AG04449 (cell line): Measurements from ENCODE around the gene AXIN1.

ENCODE experiments used
- CTCF ChIA-PET: fragments of 350-600 bp; formaldehyde crosslinking; extraction: SDS; loops from one replicate; lab custom pipeline; 2021; ENCODE audit warnings: antibody characterized with exemption; lab: Yijun Ruan, JAX
- POLR2A ChIA-PET: fragments of 400-600, 350-600 bp; formaldehyde crosslinking; extraction: SDS; loops from one replicate; lab custom pipeline; 2020; ENCODE audit warnings: antibody characterized with exemption, inconsistent platforms; lab: Yijun Ruan, JAX
- DNase-seq: peaks from one replicate; pipeline ENCODE4 v3.0.0-alpha.2; 2010; ENCODE audit warnings: low read depth, low spot score
- H3K4me3 ChIP-seq: 2 replicates; pipeline ENCODE4 v1.5.1; 2011; ENCODE audit warnings: low read depth, mild to moderate bottlenecking, control low read depth, low read length
- CTCF ChIP-seq: IDR thresholded peaks from one replicate; pipeline ENCODE4 v1.5.1; 2011; ENCODE audit warnings: mild to moderate bottlenecking, moderate library complexity, low read length, control low read depth, inconsistent platforms; ENCODE audit not compliant: insufficient read depth; ENCODE audit errors: missing control alignments

The AXIN1 gene

GRCh38 chr16:314795-315299 is 37.7 kb downstream of the AXIN1 start:
- no peak for DNase-seq
- POLR2A ChIA-PET, result no interaction called here
- TF ChIP-seq CTCF, result no peak
- no peak overlapping the region for H3K4me3 ChIP-seq
- CTCF ChIA-PET, result no interaction called here

- ChIA-PET CTCF (no interaction called here), POLR2A (no interaction called here)
- no peak for TF ChIP-seq CTCF
- no peak overlapping the region for H3K4me3 ChIP-seq
- DNase-seq, result no peak
Measured at GRCh38 chr16:314351-314750, 38.2 kb downstream of the AXIN1 start.

GRCh38 chr16:311725-312124 is 40.8 kb downstream of the AXIN1 start:
- POLR2A ChIA-PET, result no interaction called here
- no peak overlapping the region for H3K4me3 ChIP-seq
- no peak for TF ChIP-seq CTCF
- CTCF ChIA-PET, result no interaction called here
- no peak for DNase-seq

DNA sequence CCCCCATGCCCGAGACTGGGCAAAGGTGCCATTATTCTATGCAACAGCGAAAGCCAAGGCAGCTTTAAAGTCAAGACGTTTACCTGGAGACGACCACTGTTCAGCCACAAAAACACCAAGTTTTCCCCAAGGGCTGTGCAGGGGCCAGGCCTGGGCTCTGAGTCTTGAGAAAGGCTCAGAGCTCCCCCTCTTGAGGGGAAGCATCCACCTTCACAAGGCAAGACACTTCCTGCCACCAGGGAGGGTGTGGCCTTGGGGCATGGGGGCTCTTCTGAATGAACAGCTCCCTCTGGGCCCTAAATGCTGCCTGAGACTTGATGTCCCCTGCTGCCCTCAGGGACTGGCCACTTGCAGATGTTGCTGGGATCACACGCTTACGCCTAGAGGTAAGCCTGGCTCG is 43.0 kb downstream of the AXIN1 start:
- no peak for TF ChIP-seq CTCF
- ChIA-PET CTCF (no interaction called here), POLR2A (no interaction called here)
- H3K4me3 ChIP-seq, result no peak overlapping the region
- no peak for DNase-seq

- DNase-seq, result no peak
- H3K4me3 ChIP-seq, result no peak overlapping the region
- no peak for TF ChIP-seq CTCF
- CTCF ChIA-PET, result no interaction called here
- POLR2A ChIA-PET, result no interaction called here
Measured at GRCh38 chr16:307691-308312, 44.7 kb downstream of the AXIN1 start.

- ChIA-PET POLR2A (no interaction called here), CTCF (no interaction called here)
- DNase-seq, result no peak
- H3K4me3 ChIP-seq, result no peak overlapping the region
- TF ChIP-seq CTCF, result no peak
Measured at GRCh38 chr16:306911-307370, 45.6 kb downstream of the AXIN1 start.
